OCI-LY7 (cell line): ENCODE data around the gene RGL1.

ENCODE experiments used
- CTCF ChIP-seq: fragments of 200-600 bp; sonication (generic); conservative IDR thresholded peaks from 2 replicates; pipeline ENCODE4 v1.5.1; 2014; ENCODE audit warnings: mild to moderate bottlenecking, antibody characterized with exemption, low read length, moderate library complexity, mixed read lengths
- EZH2phosphoT487 ChIP-seq: fragments of 200-600 bp; sonication (generic); IDR thresholded peaks from 2 replicates; pipeline ENCODE4 v1.6.1; 2018; ENCODE audit warnings: low read depth, borderline replicate concordance, mild to moderate bottlenecking, mixed run types, antibody characterized with exemption, low read length, moderate library complexity, mixed read lengths

DNA sequence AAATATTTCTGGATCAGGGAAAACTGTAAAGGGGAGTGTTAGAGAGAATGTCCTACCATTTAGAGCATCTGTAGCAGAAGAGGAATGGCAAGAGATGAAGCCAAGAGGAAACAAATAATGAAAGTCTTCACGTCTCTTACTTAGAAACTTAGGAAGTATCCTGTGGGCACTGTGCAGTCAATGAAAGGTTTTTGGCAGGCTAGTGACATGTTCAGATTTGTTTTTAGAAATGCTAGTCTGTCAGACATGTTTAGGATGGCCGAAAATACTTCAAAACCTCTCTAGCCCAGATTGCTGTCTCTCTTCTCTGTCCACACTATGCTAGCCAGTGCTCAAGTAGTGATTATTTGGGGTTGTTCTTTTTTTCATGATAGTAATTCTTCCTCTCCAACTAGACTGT lies 48.6 kb upstream of the RGL1 start:
- TF ChIP-seq CTCF (no peak), EZH2phosphoT487 (no peak)
